NCI-H82 (cell line): Measurements from ENCODE around the gene ZNF532.
"Not testable (repeated sequence)": the region's sequence is repeated elsewhere in the genome, so short reads cannot be mapped to it uniquely, and the experiment has no call there.

Source experiments
- DNase-seq: peaks from one replicate; lab custom pipeline; 2025; lab: John Stamatoyannopoulos, UW

ZNF532 gene

DNA sequence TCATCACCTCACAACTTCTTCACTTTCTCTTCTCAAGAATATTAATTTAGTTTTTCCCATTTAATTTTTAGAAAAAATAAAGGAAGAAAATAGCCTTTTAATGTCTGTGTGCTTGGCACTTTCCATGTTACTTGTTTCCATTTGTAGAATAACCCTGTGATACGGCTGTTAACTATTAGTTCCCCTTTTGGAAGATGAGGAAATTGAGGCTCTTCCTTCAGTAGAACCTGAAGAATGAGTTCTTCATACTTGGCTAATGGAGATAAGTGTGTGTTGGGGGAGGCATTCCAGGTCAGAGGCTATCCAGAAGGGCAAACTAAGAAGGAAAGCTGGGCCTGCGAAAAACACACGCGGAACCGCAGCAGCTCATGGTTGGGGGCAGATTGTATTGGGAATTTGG, 38.3 kb downstream of the ZNF532 start:
- DNase-seq = no peak

DNA sequence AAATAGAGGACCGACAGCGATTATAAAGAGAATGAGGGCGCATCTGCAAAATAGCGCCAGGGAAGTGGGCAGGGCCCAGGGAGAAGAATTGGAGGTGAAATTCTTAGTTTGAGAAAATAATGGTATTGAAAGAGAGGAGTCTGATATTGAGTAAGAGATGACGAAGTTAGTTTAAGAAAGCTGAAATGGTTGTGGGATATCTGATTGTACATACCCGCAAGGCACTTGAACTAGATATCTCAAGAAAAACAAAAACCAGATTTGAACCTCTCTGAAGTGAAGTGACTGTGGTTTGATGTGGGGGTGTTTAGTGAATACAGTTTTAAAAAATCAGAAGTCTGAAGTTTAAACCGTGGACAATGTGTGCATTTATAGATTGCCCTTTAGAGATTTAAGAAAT, 38.9 kb downstream of the ZNF532 start:
- DNase-seq = no peak

- no peak for DNase-seq
Measured at GRCh38 chr18:58905777-58906428, 41.2 kb downstream of the ZNF532 start.

DNA sequence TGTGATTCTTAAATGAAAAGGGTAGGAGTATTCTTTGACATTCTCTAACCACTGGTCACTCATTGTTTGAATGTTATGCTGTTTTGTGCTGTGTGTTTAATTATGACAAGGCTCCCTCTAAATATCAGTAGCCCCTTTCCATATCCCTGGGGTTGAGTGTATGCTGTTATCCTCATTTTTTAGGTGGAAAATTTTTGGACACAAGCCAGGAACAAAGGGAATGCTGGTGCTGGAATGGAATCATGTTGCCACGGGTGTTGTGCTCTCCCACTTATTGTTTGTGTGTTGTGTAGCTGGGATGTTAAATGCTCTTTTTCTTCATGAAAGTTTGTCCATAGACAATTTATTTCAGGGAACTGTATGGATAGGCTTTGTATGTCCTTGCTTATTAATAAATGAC, 43.3 kb downstream of the ZNF532 start:
- no peak for DNase-seq

GRCh38 chr18:58909521-58909920, 44.8 kb downstream of the ZNF532 start:
- no peak for DNase-seq

- peak; percentile 86 for DNase-seq
Measured at GRCh38 chr18:58911241-58911640, 46.6 kb downstream of the ZNF532 start.

DNA sequence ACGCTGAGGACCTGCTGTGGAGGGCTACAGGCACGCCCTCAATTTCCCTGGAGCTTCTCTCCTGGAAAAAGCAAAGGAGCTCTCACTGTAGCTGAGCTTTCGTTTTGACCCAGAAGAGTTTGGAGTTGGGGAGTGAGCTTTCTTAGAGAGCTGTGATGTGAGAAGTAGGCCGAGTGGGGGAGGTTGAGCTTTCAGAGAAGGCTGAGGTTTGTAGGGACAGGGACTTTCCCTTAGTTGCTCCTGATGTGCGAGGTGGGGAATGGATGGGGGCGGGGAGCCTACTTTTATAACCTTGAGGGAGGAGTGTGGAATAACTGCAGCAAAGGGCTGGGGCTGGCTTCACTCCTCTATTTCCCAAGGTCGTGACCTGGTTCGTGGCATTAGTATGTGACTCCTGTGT, 47.1 kb downstream of the ZNF532 start:
- DNase-seq = no peak

- DNase-seq = no peak
Measured at GRCh38 chr18:58915006-58915799, 50.5 kb downstream of the ZNF532 start.

DNA sequence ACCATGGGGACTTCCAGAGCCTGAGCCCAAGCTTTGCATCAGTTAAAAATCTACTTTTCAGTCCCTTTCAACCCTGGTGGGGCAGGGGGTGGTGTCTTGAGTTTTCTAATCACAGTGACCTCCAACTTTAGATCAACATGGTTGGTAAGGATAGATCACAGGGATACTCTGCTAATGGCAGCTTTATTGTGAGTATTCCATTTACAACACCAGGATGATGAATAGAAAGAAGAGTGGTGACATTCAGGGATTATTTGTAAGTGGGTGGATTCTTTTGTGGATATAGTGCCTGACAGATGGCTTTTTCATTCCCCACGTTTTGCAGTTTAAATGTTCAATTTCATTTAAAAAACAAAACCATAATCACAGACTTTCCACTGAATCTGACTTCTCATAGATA, 51.3 kb downstream of the ZNF532 start:
- no peak for DNase-seq

DNA sequence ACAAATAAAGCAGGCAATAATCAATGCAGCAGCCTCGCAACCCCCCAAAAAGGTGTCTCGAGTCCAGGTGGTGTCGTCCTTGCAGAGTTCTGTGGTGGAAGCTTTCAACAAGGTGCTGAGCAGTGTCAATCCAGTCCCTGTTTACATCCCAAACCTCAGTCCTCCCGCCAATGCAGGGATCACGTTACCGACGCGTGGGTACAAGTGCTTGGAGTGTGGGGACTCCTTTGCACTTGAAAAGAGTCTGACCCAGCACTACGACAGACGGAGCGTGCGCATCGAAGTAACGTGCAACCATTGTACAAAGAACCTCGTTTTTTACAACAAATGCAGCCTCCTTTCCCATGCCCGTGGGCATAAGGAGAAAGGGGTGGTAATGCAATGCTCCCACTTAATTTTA, 55.3 kb downstream of the ZNF532 start:
- not testable (repeated sequence) for DNase-seq

- no peak for DNase-seq
Measured at GRCh38 chr18:58922995-58923394, 58.3 kb downstream of the ZNF532 start.

DNA sequence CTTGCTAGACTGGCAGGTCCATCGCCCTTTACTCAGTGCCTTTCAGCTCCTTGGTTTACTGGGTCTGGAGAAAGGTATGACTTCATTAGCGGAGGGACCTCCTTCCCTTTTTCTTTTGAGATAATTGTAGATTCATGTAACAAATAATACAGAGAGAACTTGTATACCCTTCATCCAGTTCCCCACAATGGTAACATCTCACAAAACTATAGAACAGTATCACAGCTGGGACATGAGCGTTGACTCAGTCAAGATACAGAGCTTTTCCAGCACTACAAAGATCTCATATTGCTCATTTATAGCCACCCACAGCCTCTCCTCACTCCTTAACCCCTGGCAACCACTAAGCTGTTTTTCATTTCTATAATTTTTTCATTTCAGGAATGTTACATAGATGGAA, 59.8 kb downstream of the ZNF532 start:
- no peak for DNase-seq

- DNase-seq = no peak
Measured at GRCh38 chr18:58927659-58928058, 63.0 kb downstream of the ZNF532 start.

DNA sequence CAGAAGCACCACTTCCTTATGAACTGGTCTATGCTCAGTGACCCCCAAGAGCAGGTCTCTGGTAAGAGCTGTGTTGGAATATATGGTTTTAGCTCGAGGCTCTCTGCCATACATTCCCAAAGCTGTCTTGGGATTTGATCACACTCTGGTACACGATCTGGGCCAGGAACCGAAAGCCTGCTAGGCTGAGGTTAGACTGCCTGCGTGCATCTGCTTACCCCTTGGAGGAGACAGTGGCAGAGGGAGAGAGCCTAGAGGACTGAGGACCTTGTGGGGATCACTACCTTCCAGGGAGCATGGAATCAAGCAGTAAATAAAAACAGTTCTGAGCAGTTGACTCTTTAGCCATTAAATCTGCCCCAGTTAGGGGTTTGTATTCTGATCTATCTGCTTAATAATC, 63.7 kb downstream of the ZNF532 start:
- no peak for DNase-seq

DNA sequence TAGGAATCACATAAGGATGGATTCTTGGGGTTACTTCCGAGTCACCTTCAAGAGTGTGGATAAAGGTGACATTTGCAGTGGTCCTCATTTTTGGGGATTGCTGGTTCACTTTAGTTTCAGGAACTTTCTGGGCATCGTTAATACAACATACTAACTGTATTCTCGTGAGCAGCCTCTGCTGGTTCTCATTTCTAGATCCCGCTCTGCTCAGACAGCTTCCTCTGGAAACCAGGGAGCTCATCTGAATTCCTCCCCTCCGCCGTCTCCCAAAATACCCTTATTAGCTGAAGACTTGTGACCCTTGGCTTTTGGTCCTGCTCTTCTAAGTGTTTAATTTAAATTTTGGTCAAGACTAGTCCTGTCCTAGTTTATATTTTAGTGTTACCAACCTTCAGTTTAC, 64.5 kb downstream of the ZNF532 start:
- DNase-seq = no peak

GRCh38 chr18:58934356-58934755, 69.7 kb downstream of the ZNF532 start:
- peak; percentile 66 for DNase-seq

GRCh38 chr18:58934933-58935577, 70.4 kb downstream of the ZNF532 start:
- no peak for DNase-seq

DNA sequence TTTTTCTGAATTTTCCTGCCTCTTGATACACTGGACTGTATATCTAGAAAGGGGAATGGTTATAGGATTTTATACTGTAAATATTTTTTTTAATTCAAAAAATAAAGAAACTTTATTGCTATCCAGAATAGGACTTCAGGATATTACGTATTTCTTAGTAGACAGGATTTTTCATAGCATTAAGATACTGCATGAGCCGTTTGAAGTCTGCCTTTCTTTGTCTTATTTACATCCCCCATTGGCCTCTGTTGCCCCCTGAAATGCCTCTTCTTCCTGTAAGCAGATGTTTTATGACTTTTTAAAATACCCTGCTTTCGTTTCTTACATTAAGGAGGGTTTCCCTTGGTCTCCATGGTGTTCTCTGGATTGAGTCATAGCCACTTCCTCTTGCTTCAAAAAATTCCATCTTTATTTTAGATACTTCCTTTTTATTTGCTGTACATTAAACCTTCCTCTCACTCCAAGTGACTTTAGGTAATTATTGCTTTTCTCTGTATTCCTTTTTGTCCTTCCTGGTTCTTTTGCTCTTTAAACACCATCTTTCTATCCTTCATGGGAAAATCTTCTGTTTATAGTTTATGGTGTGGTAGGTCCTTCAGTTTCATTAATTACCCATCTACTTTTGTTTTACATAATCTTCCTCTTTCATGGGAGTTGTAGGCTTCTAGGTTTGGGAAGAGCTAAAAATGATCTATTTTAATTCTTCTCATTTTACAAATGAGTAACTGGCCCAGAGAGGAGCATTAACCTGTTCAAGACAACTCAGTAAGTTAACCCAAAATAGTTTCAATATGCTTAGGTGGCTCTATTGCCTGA, 72.6 kb downstream of the ZNF532 start:
- no peak for DNase-seq

DNA sequence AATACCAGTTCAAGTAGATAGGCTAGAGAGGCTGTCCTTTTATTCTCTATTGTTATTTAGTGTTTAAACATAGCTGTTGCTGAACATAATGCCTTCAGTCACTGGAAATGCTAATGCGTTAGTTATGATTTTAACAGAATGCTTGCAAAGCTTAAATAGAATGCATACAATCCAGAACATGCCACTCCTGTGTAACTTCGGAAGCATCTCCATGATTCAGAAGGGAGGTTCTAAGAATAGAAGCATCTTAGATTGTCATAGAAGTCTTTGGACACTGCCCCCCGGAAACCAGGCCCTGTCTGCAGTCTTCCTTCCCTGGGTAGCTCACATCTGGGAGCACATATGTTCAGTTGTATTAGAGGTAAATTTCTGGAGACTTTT, 73.2 kb downstream of the ZNF532 start:
- DNase-seq = no peak

DNA sequence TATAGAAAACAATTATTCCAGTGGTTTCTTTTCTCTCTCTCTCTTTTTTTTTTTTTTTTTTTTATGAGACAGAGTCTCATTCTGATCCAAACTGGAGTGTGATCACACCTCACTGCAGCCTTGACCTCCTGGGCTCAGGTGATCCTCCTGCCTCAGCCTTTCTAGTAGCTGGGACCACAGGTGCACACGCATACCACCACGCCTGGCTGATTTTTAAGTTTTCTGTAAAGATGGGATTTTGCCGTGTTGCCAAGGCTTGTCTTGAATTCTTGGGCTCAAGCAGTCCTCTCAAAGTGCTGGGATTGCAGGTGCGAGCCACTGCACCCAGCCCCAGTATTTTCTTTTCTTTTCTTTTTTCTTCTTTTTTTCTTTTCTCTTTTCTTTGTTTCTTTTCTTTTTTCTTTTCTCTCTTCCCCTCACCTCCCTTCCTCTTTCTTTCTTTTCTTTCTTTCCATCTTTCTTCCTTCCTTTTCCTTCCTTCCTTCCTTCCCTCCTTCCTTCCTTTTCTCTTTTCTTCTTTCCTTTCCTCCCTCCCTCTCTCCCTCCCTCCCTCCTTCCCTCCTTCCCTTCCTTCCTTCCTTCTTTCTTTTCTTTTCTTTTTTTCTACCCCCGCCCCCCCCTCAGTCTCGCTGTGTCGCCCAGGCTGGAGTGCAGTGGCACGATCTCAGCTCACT, 76.9 kb downstream of the ZNF532 start:
- DNase-seq = no peak

- peak; percentile 93 for DNase-seq
Measured at GRCh38 chr18:58943896-58944295, 79.2 kb downstream of the ZNF532 start.
